Right lobe of liver (tissue), 6 donors: ENCODE data around the gene C1QC. TPM values are rescaled to one million over a fixed set of nuclear protein-coding genes. Genes with fewer than 3 reads are reported as not detected.

Source experiments
- ATAC-seq, 4 donors: fragments of 200-7000 bp; cut with Tn5 transposase; one replicate each; pipeline ENCODE4 v1.9.1; 2020; ENCODE audit warnings: mild to moderate bottlenecking in 4 of 4, moderate library complexity in 4 of 4
- DNase-seq, 3 donors: peaks; one replicate each; pipeline ENCODE4 v3.0.0-alpha.2; 2020
- H3K27ac ChIP-seq, 3 donors: fragments of 200-600 bp; one replicate each; pipeline ENCODE4 v1.8.0; 2022
- H3K27me3 ChIP-seq, 2 donors: fragments of 200-600 bp; one replicate each; pipeline ENCODE4 v1.8.0; 2022
- H3K36me3 ChIP-seq, 4 donors: fragments of 200-600 bp; sonication (generic) in 1 of 4; one replicate each; pipeline versions ENCODE4 v1.5.1 to v1.8.0; 2017 to 2022; ENCODE audit warnings: control low read depth in 1 of 4
- H3K4me1 ChIP-seq, 4 donors: fragments of 200-600 bp; sonication (generic) in 1 of 4; one replicate each; pipeline versions ENCODE4 v1.5.1 to v1.8.0; 2017 to 2022; ENCODE audit warnings: control low read depth in 1 of 4
- H3K4me3 ChIP-seq, 3 donors: fragments of 200-600 bp; one replicate each; pipeline ENCODE4 v1.8.0; 2022
- H3K9me3 ChIP-seq, 4 donors: fragments of 200-600 bp; sonication (generic) in 1 of 4; one replicate each; pipeline versions ENCODE4 v1.5.1 to v1.8.0; 2017 to 2022; ENCODE audit warnings: control low read depth in 1 of 4
- POLR2A ChIP-seq: fragments of 450-650 bp; IDR thresholded peaks from one replicate; pipeline ENCODE4 v1.6.1; 2017; ENCODE audit warnings: antibody characterized with exemption, mild to moderate bottlenecking
- WGBS: methylation state at CpG from one replicate; pipeline ENCODE4 v1.1.6; 2018; ENCODE audit warnings: low coverage, low lambda C conversion rate; ENCODE audit not compliant: insufficient coverage; ENCODE audit errors: missing lambda C conversion rate; 5-methylcytosine and 5-hydroxymethylcytosine counted together
- intact Hi-C, 2 donors: fragments of 100-400 bp; cut with DNase I; formaldehyde crosslinking; loops; one replicate each; pipeline versions ENCODE4 v1.11.2 to v1.14.1; 2022
- total RNA-seq, 6 experiments: library from RNA; depleted of rRNA in 2 of 6; stranded (reverse); fragments of >200 nt in 2 of 6; fragmentation: NEBNext Ultra II Directional in 3 of 6; extraction: Animal tissue kit (Norgen Biotek cat#: 25700) in 3 of 6; gene quantifications; one replicate each; pipeline versions ENCODE4 v1.1.0 to v1.2.4, GENCODE V29; 2016 to 2023
- TF ChIP-seq, protein P1 (sequence below), 4 donors: fragments of 200-600 bp in 3 of 4; fragments of 450-650 bp in 1 of 4; IDR thresholded peaks; one replicate each; pipeline versions ENCODE4 v1.5.1 to v1.8.0; 2016 to 2022; ENCODE audit warnings: antibody characterized with exemption in 4 of 4, mild to moderate bottlenecking in 2 of 4
- donor health status: DM: no; HTN: yes; CAD: no.
- donor health status: DM: no; HTN: no; CAD: no.
- donor health status: DM: no; HTN: no; CAD: no.
- donor health status: DM: no; HTN: yes; CAD: no.
- donor health status: DM: no; HTN: yes; CAD: no.

C1QC gene
- total RNA-seq, 6 experiments from 2014 or later, result 63.3 to 305 (median 71.9) TPM

DNA sequence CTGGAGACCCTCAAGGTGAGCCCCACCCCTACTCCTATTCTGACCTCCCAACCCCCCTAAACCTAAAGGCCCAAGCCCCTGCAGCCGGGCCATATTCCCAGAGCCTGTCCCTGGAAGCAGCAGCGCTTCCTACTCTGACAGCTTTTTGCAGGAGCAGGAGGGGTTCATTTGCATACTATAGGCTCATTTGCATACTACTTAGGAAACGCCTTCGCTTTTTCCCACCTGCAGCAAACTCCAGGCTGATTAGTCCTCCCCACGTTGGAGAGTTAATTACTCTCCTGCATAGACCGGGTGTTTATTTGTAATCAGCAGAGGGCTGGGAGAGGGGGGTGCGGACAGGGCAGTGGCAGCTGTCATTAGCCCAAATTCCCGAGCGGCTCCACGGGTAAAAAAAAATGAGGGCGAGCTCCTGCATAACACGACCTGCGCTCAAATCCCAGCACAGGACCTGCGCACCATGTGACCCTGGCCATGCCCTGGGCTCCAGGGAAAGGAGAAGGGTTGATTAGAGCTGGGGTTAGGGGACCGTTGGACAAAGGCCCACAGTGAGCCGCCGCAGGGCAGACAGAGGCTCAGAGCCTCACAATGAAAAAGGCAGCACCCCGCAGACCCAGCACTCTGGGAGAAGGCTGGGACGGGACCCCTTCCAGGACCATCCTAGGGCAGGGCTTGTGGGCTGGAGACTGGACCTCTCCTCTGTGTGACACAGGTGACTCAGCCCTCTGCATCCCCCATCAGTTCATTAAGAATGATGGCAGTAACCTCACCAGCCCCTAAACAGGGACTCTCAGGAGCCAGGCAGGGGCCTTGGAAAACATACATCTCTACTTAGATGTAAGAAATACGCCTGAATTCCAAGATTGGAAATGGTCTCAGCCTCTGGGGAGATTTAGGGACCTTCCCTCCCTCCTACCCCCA is 16.9 kb upstream of the C1QC start:
- DNase-seq (no peak), ATAC-seq (no peak)
- no peak overlapping the region for H3K4me3 ChIP-seq
- H3K27ac ChIP-seq, result no peak overlapping the region
- no peaks in the 10 kb centered on the region for H3K4me1 ChIP-seq
- intact Hi-C loops, result no loop called here
- no peaks in the 10 kb centered on the region for H3K36me3 ChIP-seq
- no peaks in the 10 kb centered on the region for H3K9me3 ChIP-seq
- TF ChIP-seq, protein P1, sequence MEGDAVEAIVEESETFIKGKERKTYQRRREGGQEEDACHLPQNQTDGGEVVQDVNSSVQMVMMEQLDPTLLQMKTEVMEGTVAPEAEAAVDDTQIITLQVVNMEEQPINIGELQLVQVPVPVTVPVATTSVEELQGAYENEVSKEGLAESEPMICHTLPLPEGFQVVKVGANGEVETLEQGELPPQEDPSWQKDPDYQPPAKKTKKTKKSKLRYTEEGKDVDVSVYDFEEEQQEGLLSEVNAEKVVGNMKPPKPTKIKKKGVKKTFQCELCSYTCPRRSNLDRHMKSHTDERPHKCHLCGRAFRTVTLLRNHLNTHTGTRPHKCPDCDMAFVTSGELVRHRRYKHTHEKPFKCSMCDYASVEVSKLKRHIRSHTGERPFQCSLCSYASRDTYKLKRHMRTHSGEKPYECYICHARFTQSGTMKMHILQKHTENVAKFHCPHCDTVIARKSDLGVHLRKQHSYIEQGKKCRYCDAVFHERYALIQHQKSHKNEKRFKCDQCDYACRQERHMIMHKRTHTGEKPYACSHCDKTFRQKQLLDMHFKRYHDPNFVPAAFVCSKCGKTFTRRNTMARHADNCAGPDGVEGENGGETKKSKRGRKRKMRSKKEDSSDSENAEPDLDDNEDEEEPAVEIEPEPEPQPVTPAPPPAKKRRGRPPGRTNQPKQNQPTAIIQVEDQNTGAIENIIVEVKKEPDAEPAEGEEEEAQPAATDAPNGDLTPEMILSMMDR (IDR thresholded peaks at IDR 0.05), result no peak
- TF ChIP-seq POLR2A, result no peak
- H3K27me3 ChIP-seq, result no peaks in the 10 kb centered on the region
- WGBS, result 14% methylated on average over 13 of the region's 20 CpGs

DNA sequence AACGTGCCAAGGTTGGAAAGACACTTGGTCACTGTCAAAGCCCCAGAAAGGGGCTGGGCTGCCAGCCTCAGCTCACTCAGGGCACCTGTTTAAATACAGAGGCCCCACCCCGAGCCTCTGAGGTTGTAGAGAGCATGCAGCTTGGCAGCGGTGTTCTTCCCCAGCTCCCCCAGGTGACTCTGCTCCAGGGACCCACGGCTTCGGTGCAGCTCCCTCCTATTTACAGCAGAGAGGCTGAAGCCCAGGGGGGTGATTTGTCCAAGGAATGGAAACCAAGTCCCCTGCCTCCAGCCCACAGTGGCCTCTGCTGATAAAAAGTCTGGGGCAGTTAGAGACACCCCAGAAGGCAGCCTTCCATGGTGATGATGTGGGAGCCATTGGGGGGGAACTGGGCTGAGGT is 16.1 kb upstream of the C1QC start:
- ATAC-seq, result no peak
- H3K36me3 ChIP-seq, result no peaks in the 10 kb centered on the region
- DNase-seq, result no peak
- intact Hi-C loops, result no loop called here
- H3K27me3 ChIP-seq, result no peaks in the 10 kb centered on the region
- no peak overlapping the region for H3K4me3 ChIP-seq
- no peak overlapping the region for H3K27ac ChIP-seq
- no peaks in the 10 kb centered on the region for H3K9me3 ChIP-seq
- no peaks in the 10 kb centered on the region for H3K4me1 ChIP-seq
- 26% methylated on average over 2 of the region's 5 CpGs for WGBS
- TF ChIP-seq POLR2A, result no peak
- TF ChIP-seq, protein P1 (IDR thresholded peaks at IDR 0.05), result no peak

DNA sequence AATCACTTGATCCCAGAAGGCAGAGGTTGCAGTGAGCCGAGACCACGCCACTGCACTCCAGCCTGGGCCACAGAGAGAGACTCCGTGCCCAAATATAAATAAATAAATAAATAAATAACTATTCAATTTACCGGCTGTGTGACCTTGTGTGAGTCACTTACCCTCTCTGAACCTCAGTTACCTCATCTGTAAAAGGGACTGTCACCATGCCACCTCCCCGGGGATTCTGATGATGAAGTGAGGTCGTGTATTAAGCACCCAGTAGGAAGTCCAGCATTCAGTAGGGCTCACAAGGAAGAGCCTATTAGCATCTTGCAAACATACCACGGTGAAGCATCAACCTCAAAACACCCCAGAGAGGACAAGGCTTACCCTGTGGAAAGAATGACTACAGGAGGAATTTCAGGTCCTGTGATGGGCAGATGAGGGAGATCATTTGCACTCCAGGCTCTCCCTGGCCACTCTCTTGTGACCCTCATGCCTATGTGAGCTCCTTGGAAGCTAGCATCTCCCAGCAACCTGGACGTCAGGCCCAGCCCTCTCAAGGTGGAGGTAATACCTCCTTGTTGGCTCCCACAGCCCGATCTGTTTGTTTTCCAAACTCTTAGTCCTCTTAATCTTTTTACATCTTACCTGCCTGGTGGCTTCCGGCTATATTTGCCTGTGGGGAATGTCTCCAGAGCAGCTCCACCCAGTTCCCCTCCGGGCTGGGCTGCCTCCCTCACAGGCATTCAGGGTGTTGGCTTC is 14.6 kb upstream of the C1QC start:
- H3K36me3 ChIP-seq, result no peaks in the 10 kb centered on the region
- no peaks in the 10 kb centered on the region for H3K4me1 ChIP-seq
- no peak overlapping the region for H3K27ac ChIP-seq
- no peak overlapping the region for H3K4me3 ChIP-seq
- ATAC-seq (no peak), DNase-seq (no peak)
- intact Hi-C loops, result no loop called here
- no peaks in the 10 kb centered on the region for H3K9me3 ChIP-seq
- TF ChIP-seq POLR2A, result no peak
- TF ChIP-seq, protein P1 (IDR thresholded peaks at IDR 0.05), result no peak
- H3K27me3 ChIP-seq, result no peaks in the 10 kb centered on the region
- 19% methylated on average over 9 of the region's 11 CpGs for WGBS

DNA sequence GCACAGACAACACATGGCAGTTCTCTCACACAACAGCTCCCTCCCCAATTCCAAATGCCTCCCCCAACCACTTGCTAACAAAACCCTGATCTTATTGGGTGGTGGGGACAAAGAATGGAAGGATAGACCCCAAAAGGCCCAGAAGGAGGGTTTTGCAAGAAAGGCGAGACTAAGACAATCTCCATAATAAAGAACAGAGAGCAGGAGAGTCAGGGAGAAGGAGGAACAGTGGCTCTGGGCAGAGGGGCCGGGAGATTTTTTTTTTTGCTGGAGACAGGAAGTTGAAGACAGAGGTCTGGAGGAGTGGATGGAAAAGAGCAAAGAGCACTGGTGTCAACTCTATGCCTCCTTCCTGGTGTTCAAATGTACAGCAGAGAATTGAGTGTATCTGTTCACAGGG is 13.5 kb upstream of the C1QC start:
- intact Hi-C loops, result no loop called here
- Histone ChIP-seq H3K4me1 (no peaks in the 10 kb centered on the region), H3K27me3 (no peaks in the 10 kb centered on the region), H3K36me3 (no peaks in the 10 kb centered on the region), H3K4me3 (no peak overlapping the region), H3K27ac (no peak overlapping the region), H3K9me3 (no peaks in the 10 kb centered on the region)
- no peak for ATAC-seq
- no peak for TF ChIP-seq POLR2A
- TF ChIP-seq, protein P1 (IDR thresholded peaks at IDR 0.05), result no peak
- no peak for DNase-seq
- 14% methylated on average over 2 of the region's 2 CpGs for WGBS
